Colon (tissue), 2 donors: ENCODE measurements around the gene PCDHGB5.
"Not testable (repeated sequence)": the region's sequence is repeated elsewhere in the genome, so short reads cannot be mapped to it uniquely, and the experiment has no call there.

Source experiments
- FAIRE-seq: peaks from 2 replicates; lab custom pipeline; 2012; peaks lifted over from hg19 to GRCh38; lab: Jason Lieb, UNC
- donor health status: control.
- donor health status: control.

PCDHGB5 gene

GRCh38 chr5:141412854-141413539 is 15.2 kb downstream of the PCDHGB5 start, which contains the start of gene PCDHGA10:
PCDHGA10 (plus strand) TSS chr5:141412987; CDS start chr5:141413176, 189 bp downstream.
- FAIRE-seq: no peak

GRCh38 chr5:141413540-141414069 is 15.9 kb downstream of the PCDHGB5 start:
- FAIRE-seq: no peak

GRCh38 chr5:141414548-141415274 is 17.0 kb downstream of the PCDHGB5 start:
- not testable (repeated sequence) for FAIRE-seq

GRCh38 chr5:141415275-141415618 is 17.5 kb downstream of the PCDHGB5 start:
- not testable (repeated sequence) for FAIRE-seq

GRCh38 chr5:141417494-141418172 is 19.9 kb downstream of the PCDHGB5 start, which contains the start of gene PCDHGB7:
PCDHGB7 (plus strand) TSS chr5:141417677; CDS start chr5:141417860, 183 bp downstream.
- not testable (repeated sequence) for FAIRE-seq

GRCh38 chr5:141419074-141419880 is 21.5 kb downstream of the PCDHGB5 start:
- FAIRE-seq: no peak

- FAIRE-seq: no peak
Observed at GRCh38 chr5:141420855-141421488, 23.2 kb downstream of the PCDHGB5 start, which contains the start of gene PCDHGA11. PCDHGA11 (plus strand) TSS chr5:141421051; CDS start chr5:141421228, 177 bp downstream.

GRCh38 chr5:141421489-141421855 is 23.7 kb downstream of the PCDHGB5 start:
- FAIRE-seq: no peak

GRCh38 chr5:141422742-141423291 is 25.1 kb downstream of the PCDHGB5 start:
- FAIRE-seq: no peak

- no peak for FAIRE-seq
Observed at GRCh38 chr5:141427783-141428426, 30.2 kb downstream of the PCDHGB5 start.

GRCh38 chr5:141430332-141431113 is 32.8 kb downstream of the PCDHGB5 start, which contains the start of gene PCDHGA12:
PCDHGA12 (plus strand) TSS chr5:141430507; CDS start chr5:141430760, 253 bp downstream.
- FAIRE-seq: no peak

GRCh38 chr5:141431286-141431685 is 33.5 kb downstream of the PCDHGB5 start:
- no peak for FAIRE-seq

GRCh38 chr5:141432308-141432707 is 34.6 kb downstream of the PCDHGB5 start:
- FAIRE-seq: not testable (repeated sequence)

GRCh38 chr5:141432726-141433125 is 35.0 kb downstream of the PCDHGB5 start:
- not testable (repeated sequence) for FAIRE-seq

GRCh38 chr5:141434006-141434405 is 36.3 kb downstream of the PCDHGB5 start:
- no peak for FAIRE-seq

- FAIRE-seq: no peak
Observed at GRCh38 chr5:141437221-141437620, 39.5 kb downstream of the PCDHGB5 start.

- FAIRE-seq: no peak
Observed at GRCh38 chr5:141439411-141440141, 41.8 kb downstream of the PCDHGB5 start.

- FAIRE-seq: no peak
Observed at GRCh38 chr5:141440341-141440740, 42.6 kb downstream of the PCDHGB5 start.
